ENCODE results near the gene PCOLCE2. TPM values are rescaled to one million over a fixed set of nuclear protein-coding genes. Genes with fewer than 3 reads are reported as not detected.

PCOLCE2 gene
- 1.5 and 2.5 TPM in 2 replicates for total RNA-seq (2021)
- percentile 28 among the genes with signal in this experiment for Bru-seq, nascent RNA
- percentile 18 among the genes with signal in this experiment for BruChase-seq, experiment 1, labeled RNA remaining after a 2-hour chase
- BruChase-seq, experiment 2, labeled RNA remaining after a 6-hour chase, result percentile 16 among the genes with signal in this experiment
- long read RNA-seq, partial matches to known transcripts, result 0 of 4 reads
- long read RNA-seq, other reads (novel, unspliced or antisense), result 0 of 4 reads

- Histone ChIP-seq H4K20me1 (ENCODE audit: insufficient read depth) (no peaks in the 10 kb centered on the region), H3K4me3 (peak within 1 kb of the TSS; percentile 84), H3K4me1 (replicated peaks; ENCODE audit: insufficient read depth) (peaks cover 13% of the 10 kb centered on the region), H3K9me2 (ENCODE audit: insufficient read depth) (no peaks in the 10 kb centered on the region), H3K79me2 (ENCODE audit: low read depth) (no peaks in the 10 kb centered on the region), H2AFZ (peak within 1 kb of the TSS; percentile 98), H3F3A (ENCODE audit: insufficient read depth, low read depth) (no peaks in the 10 kb centered on the region; the same call in 1 of the 2 replicates), H3K4me2 (peak within 1 kb of the TSS; percentile 99), H3K9me3 (ENCODE audit: insufficient read depth, low read depth) (no peaks in the 10 kb centered on the region), H3K27me3 (ENCODE audit: insufficient read depth, low read depth) (no peaks in the 10 kb centered on the region), H3K27ac (no peak within 1 kb of the TSS), H3K36me3 (ENCODE audit: low read depth) (no peaks in the 10 kb centered on the region)
- ChIA-PET POLR2A (ENCODE audit: unreplicated experiment) (no interaction called here), CTCF (interaction anchor here (0.7 kb wide), 1 partner anchor 39 kb away, joined by 3 read pairs; no protein-coding TSS in a partner anchor)
- peak in 1 of 2 experiments; percentile 43 for DNase-seq
- intact Hi-C loops (cut with micrococcal nuclease; ENCODE audit: unreplicated experiment), result no loop called here
- no TSS peak for BruUV-seq (replicated peaks)
- TF ChIP-seq EZH2 (IDR thresholded peaks at IDR 0.05; ENCODE audit: low read depth) (no peak), CTCF (conservative IDR thresholded peaks at IDR 0.05) (no peak)
These were observed at the start of gene PCOLCE2 for GRCh38 chr3:142888481-142889211. PCOLCE2 (minus strand) TSS chr3:142889083; CDS start chr3:142888896, 187 bp downstream.

DNA sequence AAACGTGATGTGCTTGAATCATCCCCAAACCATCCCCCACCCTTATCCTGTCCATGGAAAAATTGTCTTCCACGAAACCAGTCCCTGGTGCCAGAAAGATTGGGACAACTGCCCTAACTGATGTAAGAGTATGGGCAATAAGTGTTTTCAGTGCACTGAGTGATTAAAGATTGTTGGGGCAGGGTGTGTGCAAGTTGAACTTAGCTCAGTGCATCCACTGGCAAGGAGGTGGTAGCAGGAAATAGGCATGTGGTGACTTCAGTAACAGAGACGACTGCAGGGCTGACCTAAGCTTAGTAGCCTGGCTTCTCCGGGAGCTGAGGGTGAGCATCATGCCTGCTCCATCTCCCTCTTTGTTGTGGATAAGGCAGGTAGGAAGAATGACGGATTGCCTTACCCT, 47.1 kb upstream of the PCOLCE2 start:
- no peak overlapping the region for H2AFZ ChIP-seq
- H3K36me3 ChIP-seq (ENCODE audit: low read depth), result no peaks in the 10 kb centered on the region
- no peaks in the 10 kb centered on the region for H3K27me3 ChIP-seq (ENCODE audit: insufficient read depth, low read depth)
- H3K9me2 ChIP-seq (ENCODE audit: insufficient read depth), result no peaks in the 10 kb centered on the region
- H3K9me3 ChIP-seq (ENCODE audit: insufficient read depth, low read depth), result no peaks in the 10 kb centered on the region
- no peak for DNase-seq
- no peaks in the 10 kb centered on the region for H4K20me1 ChIP-seq (ENCODE audit: insufficient read depth)
- H3F3A ChIP-seq (ENCODE audit: insufficient read depth, low read depth), result no peaks in the 10 kb centered on the region
- no peak overlapping the region for H3K4me3 ChIP-seq
- H3K27ac ChIP-seq, result no peak overlapping the region
- intact Hi-C loops (cut with micrococcal nuclease; ENCODE audit: unreplicated experiment), result no loop called here
- no peak overlapping the region for H3K4me2 ChIP-seq
- TF ChIP-seq CTCF (conservative IDR thresholded peaks at IDR 0.05), result no peak
- no peak for TF ChIP-seq EZH2 (IDR thresholded peaks at IDR 0.05; ENCODE audit: low read depth)
- CTCF ChIA-PET, result interaction anchor here (0.6 kb wide), 1 partner anchor 1381 kb away, joined by 3 read pairs; no protein-coding TSS in a partner anchor
- no peaks in the 10 kb centered on the region for H3K79me2 ChIP-seq (ENCODE audit: low read depth)
- H3K4me1 ChIP-seq (replicated peaks; ENCODE audit: insufficient read depth), result no peaks in the 10 kb centered on the region
- POLR2A ChIA-PET (ENCODE audit: unreplicated experiment), result no interaction called here
- BruUV-seq (replicated peaks), result no TSS peak

DNA sequence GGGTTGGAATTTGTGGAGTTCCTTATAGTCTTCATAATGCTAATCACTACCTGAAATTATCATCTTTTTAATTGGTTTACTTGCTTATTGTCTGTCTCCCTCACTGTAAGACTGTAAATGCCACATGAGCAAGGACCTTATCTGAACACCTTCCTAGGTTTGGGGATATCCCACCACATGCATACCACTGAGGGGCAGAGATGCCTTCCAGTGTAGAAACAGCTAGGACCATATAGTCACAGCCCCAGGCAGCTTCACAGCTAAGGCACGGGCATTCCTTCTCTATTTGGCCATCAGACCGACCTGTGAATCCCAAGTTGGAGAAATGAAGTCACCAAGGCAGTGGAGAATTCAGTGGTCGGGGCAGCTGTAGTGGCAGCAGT, 46.0 kb upstream of the PCOLCE2 start:
- ChIA-PET CTCF (no interaction called here), POLR2A (ENCODE audit: unreplicated experiment) (no interaction called here)
- Histone ChIP-seq H3K27me3 (ENCODE audit: insufficient read depth, low read depth) (no peaks in the 10 kb centered on the region), H3F3A (ENCODE audit: insufficient read depth, low read depth) (no peaks in the 10 kb centered on the region), H3K9me2 (ENCODE audit: insufficient read depth) (no peaks in the 10 kb centered on the region), H3K27ac (no peak overlapping the region), H3K79me2 (ENCODE audit: low read depth) (no peaks in the 10 kb centered on the region), H3K36me3 (ENCODE audit: low read depth) (no peaks in the 10 kb centered on the region), H2AFZ (no peak overlapping the region), H3K4me2 (no peak overlapping the region), H3K4me3 (no peak overlapping the region), H4K20me1 (ENCODE audit: insufficient read depth) (no peaks in the 10 kb centered on the region), H3K4me1 (replicated peaks; ENCODE audit: insufficient read depth) (no peaks in the 10 kb centered on the region), H3K9me3 (ENCODE audit: insufficient read depth, low read depth) (no peaks in the 10 kb centered on the region)
- no TSS peak for BruUV-seq (replicated peaks)
- intact Hi-C loops (cut with micrococcal nuclease; ENCODE audit: unreplicated experiment), result loop anchor here (5.0 kb wide), 1 partner anchor 108 kb away; no protein-coding TSS in a partner anchor
- TF ChIP-seq EZH2 (IDR thresholded peaks at IDR 0.05; ENCODE audit: low read depth) (no peak), CTCF (conservative IDR thresholded peaks at IDR 0.05) (no peak)
- DNase-seq, result no peak

Data from PC-9 (cell line).